Neural progenitor cell (in vitro differentiated cells): ENCODE measurements around the gene MAP1LC3B2.

Source experiments
- CTCF ChIP-seq: fragments of 200-600 bp; sonication (generic); IDR thresholded peaks from 2 replicates; pipeline ENCODE4 v1.5.1; 2017; ENCODE audit warnings: antibody characterized with exemption, mild to moderate bottlenecking
- EZH2phosphoT487 ChIP-seq: fragments of 200-600 bp; sonication (generic); IDR thresholded peaks from 2 replicates; pipeline ENCODE4 v1.6.1; 2017; ENCODE audit warnings: antibody characterized with exemption

GRCh38 chr12:116591855-116592637 lies 32.9 kb downstream of the MAP1LC3B2 start:
- TF ChIP-seq CTCF: no peak
- TF ChIP-seq EZH2phosphoT487: no peak
